Measurements from ENCODE around the gene PCYT2.

PCYT2 gene

DNA sequence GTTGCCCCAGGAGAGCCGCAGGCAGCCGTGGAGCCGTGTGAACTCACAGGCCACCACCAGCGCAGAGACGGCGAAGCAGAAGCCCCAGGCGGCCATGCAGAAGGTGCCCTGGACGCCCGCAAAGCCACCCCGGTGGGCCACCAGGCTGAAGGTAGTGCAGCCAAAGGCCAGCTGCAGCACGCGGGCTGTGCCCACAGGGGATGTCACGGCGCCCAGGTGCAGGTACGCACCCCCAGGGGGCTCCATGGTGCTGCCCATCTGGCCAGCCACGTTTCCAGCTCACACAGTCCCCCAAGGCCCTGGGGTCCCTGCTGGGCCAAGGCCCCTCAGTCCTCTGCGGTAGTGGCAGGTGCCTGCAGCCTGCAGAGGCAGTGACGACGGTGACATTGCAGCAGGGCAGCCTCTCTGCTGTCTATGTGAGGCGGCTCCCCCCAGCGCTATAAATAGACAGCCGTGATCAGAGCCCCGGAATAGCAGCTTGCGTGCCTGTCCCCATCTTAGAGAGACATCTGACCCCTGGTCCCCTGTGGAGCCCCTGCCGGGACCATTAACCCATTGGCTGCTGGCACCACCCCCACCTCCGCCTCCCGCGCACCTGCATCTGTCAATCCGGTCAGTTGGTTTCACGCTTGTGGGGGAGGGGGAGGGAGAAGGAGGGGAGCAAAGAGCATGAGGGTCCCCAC is 30.4 kb upstream of the PCYT2 start:
- DNase-seq (ENCODE audit: extremely low read depth, low read depth) = no peak
- TF ChIP-seq, protein P1, sequence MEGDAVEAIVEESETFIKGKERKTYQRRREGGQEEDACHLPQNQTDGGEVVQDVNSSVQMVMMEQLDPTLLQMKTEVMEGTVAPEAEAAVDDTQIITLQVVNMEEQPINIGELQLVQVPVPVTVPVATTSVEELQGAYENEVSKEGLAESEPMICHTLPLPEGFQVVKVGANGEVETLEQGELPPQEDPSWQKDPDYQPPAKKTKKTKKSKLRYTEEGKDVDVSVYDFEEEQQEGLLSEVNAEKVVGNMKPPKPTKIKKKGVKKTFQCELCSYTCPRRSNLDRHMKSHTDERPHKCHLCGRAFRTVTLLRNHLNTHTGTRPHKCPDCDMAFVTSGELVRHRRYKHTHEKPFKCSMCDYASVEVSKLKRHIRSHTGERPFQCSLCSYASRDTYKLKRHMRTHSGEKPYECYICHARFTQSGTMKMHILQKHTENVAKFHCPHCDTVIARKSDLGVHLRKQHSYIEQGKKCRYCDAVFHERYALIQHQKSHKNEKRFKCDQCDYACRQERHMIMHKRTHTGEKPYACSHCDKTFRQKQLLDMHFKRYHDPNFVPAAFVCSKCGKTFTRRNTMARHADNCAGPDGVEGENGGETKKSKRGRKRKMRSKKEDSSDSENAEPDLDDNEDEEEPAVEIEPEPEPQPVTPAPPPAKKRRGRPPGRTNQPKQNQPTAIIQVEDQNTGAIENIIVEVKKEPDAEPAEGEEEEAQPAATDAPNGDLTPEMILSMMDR (IDR thresholded peaks at IDR 0.05; ENCODE audit: low read depth, low read length) = no peak

DNA sequence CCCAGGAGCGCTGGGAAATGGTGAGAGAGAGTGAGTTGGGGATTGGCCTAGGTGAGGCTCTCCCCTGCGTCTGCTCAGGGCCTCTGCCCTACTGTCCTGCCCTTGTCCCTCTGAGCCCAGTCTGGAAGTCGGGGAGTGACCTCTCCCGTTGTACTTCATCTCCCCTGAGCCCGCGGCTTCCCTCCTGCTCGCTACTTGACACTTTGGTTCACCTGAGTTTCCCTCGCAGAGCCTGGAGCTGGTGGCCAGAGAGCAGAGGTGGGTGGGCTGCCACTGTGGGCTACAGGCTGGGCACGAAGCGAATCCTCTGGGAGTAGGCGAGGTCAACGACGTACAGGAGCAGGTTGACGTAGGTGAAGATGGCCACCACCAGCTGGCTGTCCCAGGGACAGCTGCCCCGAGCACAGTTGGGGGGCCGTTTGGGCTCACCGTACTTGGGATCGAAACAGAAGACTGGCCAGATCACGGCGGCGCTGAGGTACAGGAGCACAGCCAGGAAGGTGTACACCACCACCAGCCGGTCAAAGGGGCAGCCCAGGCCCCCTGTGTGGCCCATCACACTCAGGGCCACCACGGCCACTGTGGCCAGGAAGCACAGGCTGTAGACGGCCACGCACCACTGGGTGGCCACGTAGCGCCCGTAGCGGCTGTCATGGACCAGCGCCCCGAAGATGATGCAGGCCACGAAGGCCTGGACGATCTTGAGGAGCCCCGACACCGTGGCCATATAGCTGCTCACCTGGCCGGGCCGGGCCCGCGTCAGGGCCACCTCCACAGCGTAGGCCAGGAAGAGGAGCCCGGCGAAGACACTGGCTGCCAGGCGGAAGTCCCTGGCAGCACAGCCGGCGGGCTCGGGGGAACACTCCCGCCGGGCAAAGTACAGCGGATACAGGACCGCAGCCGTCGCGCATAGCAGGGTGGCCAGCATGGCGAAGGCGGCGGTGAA is 29.6 kb upstream of the PCYT2 start:
- TF ChIP-seq, protein P1 (IDR thresholded peaks at IDR 0.05; ENCODE audit: low read depth, low read length) = no peak
- DNase-seq (ENCODE audit: extremely low read depth, low read depth) = no peak

DNA sequence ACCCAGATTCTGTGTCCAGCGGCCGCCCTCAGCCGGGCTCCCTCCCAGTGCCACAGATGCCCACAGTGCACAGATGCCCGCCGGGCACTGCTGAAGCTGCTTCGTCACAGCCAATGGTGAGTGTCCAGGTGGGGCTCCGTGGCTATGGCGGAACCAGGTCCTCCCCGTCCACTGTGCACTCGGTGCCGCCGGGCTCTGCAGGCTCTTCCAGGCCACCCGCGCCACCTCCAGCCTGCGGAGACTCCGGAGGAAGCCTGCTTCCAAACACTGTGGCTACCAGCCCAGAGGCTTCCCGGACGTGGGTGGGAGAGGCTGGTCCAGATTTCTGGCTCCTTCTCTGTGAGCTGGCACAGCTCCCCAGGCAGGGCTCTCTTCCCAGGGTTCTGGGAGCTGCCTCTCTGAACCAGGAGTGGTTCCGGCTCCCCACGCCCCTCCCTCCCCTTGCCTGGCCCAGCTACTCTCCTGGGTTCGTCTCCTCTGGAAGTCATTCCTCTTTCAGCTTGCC is 28.7 kb upstream of the PCYT2 start:
- TF ChIP-seq, protein P1 (IDR thresholded peaks at IDR 0.05; ENCODE audit: low read depth, low read length) = no peak
- DNase-seq (ENCODE audit: extremely low read depth, low read depth) = no peak

DNA sequence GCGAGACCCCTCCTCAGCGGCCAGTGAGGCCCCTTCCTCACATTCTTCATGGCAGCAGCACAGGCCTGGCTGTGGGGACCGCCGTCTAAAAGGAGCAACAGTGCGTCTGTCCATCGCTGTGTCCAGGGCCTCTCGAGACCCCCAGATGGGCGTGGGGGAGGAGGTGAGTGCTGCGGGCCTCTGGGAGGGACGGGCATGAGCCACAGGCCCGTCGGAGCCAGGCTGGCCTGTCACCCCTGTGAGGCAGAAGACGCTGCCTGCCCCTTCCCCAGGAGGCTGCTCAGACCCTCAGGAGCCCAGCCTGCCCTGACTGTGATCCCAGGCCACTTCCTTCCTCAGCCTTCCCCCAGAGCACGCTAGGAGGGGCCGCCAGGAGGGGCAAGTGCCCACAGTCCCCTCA is 28.0 kb upstream of the PCYT2 start:
- TF ChIP-seq, protein P1 (IDR thresholded peaks at IDR 0.05; ENCODE audit: low read depth, low read length) = no peak
- no peak for DNase-seq (ENCODE audit: extremely low read depth, low read depth)

DNA sequence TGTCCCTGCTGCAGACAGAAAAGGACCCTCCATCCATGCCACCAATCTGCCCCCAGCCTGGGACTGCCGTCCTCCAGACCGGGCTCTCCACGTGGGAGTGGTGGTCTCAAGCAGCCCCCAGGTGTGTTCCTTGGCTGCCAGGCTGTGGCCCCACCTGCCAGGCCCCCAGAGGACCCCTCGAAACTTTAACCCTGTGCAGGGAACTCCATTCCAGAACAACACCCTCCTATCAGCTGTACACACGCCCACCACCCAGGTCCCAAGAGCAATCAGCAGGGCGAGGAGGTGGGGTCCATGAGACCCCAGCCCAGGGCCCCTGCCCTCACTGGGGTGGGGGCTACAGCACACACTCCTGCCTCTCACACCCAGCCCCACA is 24.5 kb upstream of the PCYT2 start:
- DNase-seq (ENCODE audit: extremely low read depth, low read depth) = no peak
- TF ChIP-seq, protein P1 (IDR thresholded peaks at IDR 0.05; ENCODE audit: low read depth, low read length) = no peak

DNA sequence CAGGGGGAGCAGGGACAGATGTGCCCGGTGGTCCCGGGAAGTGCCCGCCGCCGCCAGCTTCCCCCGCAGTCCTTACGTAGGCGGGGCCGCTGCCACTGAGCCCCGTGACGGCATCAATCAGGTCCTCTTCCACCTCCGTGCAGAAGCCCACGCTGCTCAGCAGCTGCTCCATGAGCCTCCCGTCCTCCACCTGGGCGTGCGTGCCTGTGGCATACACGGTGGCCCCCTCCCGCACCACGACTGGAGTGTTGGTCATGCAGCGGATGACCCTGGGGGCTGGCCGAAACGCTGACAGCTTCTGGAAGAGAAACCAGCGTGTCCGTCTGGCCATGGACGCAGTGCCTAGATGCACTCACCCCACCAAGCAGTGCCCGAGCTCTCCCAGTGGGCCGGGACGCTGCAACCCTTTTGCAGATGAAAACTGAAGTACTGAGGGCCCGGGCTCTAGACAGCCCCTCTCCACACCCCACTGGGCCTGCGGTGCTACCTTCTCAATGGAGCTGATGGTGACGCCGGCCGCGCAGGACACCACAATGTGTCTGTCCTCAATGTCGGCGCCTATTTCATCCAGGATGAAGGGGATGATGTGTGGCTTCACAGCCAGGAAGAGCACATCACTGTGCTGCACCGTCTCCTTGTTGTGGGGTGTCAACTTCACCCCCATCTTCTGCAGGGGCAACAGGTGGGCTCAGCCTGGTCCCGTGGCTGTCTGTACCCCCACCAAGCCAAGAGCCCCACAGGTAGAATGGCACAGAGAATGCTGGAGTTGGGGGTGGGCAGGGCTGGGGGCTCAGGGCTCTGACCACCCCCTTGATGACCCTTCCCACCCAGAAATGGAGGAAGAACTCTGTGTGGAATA is 23.9 kb upstream of the PCYT2 start:
- DNase-seq (ENCODE audit: extremely low read depth, low read depth) = no peak
- TF ChIP-seq, protein P1 (IDR thresholded peaks at IDR 0.05; ENCODE audit: low read depth, low read length) = no peak

Data from AG09319 (cell line).